Bronchial epithelial cell (primary cell): ENCODE results near the gene KRT81. TPM values are rescaled to one million over a fixed set of nuclear protein-coding genes. Genes with fewer than 3 reads are reported as not detected.

Experiments
- DNase-seq: peaks from one replicate; pipeline ENCODE4 v3.0.0-alpha.2; 2010; ENCODE audit warnings: low read depth
- FAIRE-seq: peaks from 2 replicates; lab custom pipeline; 2011; peaks lifted over from hg19 to GRCh38; lab: Jason Lieb, UNC
- H3K27me3 ChIP-seq: 2 replicates; pipeline ENCODE4 v1.5.1; 2011; ENCODE audit warnings: low read length; ENCODE audit not compliant: control insufficient read depth, insufficient read depth
- H3K36me3 ChIP-seq: 2 replicates; pipeline ENCODE4 v1.5.1; 2011; ENCODE audit warnings: low read length; ENCODE audit not compliant: control insufficient read depth, insufficient read depth
- H3K4me3 ChIP-seq: 2 replicates; pipeline ENCODE4 v1.5.1; 2011; ENCODE audit warnings: mild to moderate bottlenecking, low read depth, low read length, control low read depth
- total RNA-seq: library from RNA; depleted of rRNA; stranded (reverse); fragments of >200 nt; gene quantifications from 2 replicates; pipeline ENCODE4 v1.2.1, GENCODE V29; 2014
- TF ChIP-seq, protein P1 (sequence below): IDR thresholded peaks from 2 replicates; pipeline ENCODE4 v1.5.1; 2011; ENCODE audit warnings: mild to moderate bottlenecking, moderate library complexity, low read length, control low read depth, inconsistent platforms; ENCODE audit not compliant: insufficient read depth, severe bottlenecking

Gene KRT81
- 0.13 and 0.26 TPM in 2 replicates for total RNA-seq

DNA sequence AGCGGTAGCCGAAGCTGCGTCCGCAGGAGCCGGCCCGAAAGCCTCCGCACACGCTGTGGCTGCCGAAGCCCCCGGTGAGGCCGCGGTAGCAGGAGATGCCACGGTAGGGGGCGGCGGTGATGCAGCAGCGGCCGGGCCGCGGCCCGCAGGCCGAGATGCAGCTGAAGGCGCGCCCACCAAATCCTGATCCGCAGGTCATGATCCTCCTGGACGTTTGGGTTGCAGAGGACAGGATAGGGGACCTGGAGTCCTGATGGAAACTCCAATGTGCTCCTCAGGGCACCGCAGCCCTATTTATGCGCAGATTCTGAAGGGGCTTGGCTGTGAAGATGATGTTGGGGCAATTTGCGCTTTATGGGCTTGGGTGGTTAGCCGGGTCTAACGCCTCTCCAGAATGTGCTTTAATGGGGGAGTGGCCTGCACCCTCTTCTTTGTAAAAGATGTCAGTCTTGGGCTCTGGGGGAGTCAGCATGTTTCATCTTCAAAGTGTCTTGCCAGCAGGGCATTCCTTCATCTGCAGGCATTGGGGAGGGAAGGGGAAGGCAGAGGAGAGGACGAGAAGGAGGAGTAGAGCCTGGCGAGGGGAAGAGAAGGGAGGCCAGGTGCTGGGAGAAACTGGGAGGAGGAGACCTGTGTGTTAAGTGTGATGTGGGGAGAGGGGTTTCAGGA lies at the start of gene KRT81:
Gene KRT81 (minus strand): TSS at position 268 of the 669 bp plus-strand sequence. CDS start 69 bp downstream, at position 199.
- FAIRE-seq (no peak), DNase-seq (no peak)
- no peaks in the 10 kb centered on the region for H3K27me3 ChIP-seq
- TF ChIP-seq, protein P1, sequence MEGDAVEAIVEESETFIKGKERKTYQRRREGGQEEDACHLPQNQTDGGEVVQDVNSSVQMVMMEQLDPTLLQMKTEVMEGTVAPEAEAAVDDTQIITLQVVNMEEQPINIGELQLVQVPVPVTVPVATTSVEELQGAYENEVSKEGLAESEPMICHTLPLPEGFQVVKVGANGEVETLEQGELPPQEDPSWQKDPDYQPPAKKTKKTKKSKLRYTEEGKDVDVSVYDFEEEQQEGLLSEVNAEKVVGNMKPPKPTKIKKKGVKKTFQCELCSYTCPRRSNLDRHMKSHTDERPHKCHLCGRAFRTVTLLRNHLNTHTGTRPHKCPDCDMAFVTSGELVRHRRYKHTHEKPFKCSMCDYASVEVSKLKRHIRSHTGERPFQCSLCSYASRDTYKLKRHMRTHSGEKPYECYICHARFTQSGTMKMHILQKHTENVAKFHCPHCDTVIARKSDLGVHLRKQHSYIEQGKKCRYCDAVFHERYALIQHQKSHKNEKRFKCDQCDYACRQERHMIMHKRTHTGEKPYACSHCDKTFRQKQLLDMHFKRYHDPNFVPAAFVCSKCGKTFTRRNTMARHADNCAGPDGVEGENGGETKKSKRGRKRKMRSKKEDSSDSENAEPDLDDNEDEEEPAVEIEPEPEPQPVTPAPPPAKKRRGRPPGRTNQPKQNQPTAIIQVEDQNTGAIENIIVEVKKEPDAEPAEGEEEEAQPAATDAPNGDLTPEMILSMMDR: no peak
- no peak within 1 kb of the TSS for H3K4me3 ChIP-seq
- no peaks in the 10 kb centered on the region for H3K36me3 ChIP-seq

DNA sequence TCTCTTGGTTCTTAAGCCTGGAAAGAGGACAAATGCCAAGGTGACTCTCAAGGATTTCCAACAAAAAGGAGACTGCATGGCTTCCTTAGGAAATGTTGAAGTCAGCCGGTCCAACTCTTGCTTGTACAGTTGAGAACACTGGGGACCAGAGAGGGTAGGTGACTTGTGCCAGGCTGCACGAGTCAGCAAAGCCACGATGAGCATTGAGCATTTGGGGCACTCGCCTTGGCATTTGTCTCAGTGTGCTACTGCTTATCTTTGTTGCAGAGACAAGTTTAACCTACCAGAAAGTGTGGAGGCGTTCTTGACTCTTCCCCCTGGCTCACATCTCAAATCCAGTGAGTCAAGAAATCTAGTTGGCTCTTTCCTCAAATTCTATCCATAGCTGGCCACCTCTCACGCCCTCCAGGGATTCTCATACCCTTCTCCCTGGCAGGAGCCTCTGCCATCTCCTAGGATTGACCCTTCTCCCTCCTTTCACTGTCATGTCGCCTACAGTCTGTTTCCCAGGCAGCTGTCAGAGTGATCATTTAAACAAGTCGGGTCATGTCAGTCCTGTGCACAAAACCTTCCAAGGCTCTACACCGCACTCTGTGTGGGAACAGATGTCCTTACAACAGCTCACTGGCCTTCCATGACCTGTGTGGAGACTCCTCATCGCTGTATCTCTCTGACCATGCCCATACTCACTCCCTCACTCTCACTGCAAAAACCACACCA lies 47.1 kb upstream of the KRT81 start:
- Histone ChIP-seq H3K27me3 (no peaks in the 10 kb centered on the region), H3K4me3 (no peak overlapping the region), H3K36me3 (no peaks in the 10 kb centered on the region)
- DNase-seq (peak; percentile 76), FAIRE-seq (peak; percentile 96)
- TF ChIP-seq, protein P1: no peak

DNA sequence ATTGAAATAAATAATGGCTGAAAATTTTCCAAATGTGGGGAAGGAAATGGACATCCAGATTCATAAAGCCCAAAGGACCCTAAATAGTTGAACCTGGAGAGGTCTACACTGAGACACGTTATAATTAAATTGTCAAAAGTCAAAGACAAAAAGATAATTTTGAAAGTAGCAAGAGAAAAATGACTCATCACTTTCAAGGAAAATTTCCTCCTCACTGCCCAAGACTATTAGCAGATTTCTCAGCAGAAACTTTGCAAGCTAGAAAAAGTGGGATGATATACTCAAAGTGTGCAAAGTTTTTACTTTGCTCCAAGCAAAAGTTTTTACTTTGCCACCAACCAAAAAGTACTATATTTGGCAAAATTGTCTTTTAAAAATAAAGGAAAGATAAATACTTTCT lies 45.7 kb upstream of the KRT81 start:
- no peak overlapping the region for H3K4me3 ChIP-seq
- no peaks in the 10 kb centered on the region for H3K36me3 ChIP-seq
- TF ChIP-seq, protein P1: no peak
- FAIRE-seq (no peak), DNase-seq (peak; percentile 27)
- H3K27me3 ChIP-seq: no peaks in the 10 kb centered on the region

DNA sequence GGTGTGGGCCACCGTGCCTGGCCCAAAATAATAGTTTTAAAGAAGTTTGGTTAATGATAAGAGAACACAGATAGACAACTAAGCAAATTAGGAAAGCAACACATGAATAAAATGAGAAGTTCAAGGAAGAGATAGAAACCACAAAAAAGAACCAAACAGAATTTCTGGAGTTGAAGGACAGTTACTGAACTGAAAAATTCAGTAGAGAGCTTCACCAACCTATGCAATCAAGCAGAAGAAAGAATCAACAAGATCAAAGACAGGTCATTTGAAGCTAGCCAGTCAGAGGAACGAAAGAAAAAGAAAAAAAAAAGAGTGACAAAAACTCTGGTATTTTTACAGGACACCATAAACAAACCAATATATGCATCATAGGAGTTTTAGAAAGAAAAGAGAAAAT lies 45.3 kb upstream of the KRT81 start:
- TF ChIP-seq, protein P1: no peak
- FAIRE-seq: no peak
- H3K27me3 ChIP-seq: no peaks in the 10 kb centered on the region
- no peak overlapping the region for H3K4me3 ChIP-seq
- DNase-seq: no peak
- H3K36me3 ChIP-seq: no peaks in the 10 kb centered on the region

DNA sequence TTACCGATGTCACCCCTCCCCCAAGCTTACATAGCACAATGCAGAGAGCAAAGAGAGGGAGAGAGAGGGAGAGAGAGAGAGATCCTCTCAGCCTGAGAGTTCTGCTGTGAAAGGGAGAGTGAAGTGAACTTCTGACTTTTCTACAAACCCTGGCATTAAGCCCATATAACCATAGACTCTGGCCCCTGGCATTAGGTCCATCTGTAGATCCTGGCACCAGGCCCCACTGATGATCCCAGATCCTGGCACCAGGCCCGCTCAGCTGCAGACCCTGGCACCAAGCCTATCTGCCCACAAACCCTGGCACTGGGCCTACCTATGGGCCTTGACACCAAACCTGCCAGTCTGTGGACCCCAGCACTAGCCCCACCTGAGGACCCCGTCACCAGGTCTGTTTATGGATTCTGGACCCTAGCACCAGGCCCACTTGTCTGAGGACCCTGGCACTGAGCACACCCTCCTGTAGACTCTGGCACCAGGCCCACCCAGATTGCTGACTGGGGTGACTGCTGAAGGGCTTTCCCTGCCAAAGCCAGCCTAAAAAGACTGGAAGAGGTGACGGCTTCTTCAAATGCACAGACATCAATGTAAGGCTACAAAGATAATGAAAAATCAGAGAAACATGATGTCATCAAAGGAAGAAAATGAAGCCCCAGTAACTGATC lies 44.4 kb upstream of the KRT81 start:
- Histone ChIP-seq H3K36me3 (no peaks in the 10 kb centered on the region), H3K4me3 (no peak overlapping the region), H3K27me3 (no peaks in the 10 kb centered on the region)
- TF ChIP-seq, protein P1: no peak
- DNase-seq (no peak), FAIRE-seq (no peak)
